Activated naive CD8-positive, alpha-beta T cell treated with anti-CD3 and anti-CD28 coated beads for 36 hours (primary cell): ENCODE data around the gene SMU1. TPM values are rescaled to one million over a fixed set of nuclear protein-coding genes. Genes with fewer than 3 reads are reported as not detected.
"Not testable (repeated sequence)": the region's sequence is repeated elsewhere in the genome, so short reads cannot be mapped to it uniquely, and the experiment has no call there.

Experiments used
- DNase-seq: peaks from one replicate; pipeline ENCODE4 v3.0.0; 2021
- H3K27ac Mint-ChIP-seq: one replicate; pipeline ENCODE4 v1.8.0; 2022; ENCODE audit warnings: mild to moderate bottlenecking, moderate library complexity, mixed read lengths
- H3K27me3 Mint-ChIP-seq: one replicate; pipeline ENCODE4 v1.8.0; 2022; ENCODE audit warnings: mild to moderate bottlenecking, mixed read lengths
- H3K36me3 Mint-ChIP-seq: one replicate; pipeline ENCODE4 v1.8.0; 2021; ENCODE audit warnings: mild to moderate bottlenecking, mixed read lengths
- H3K4me1 Mint-ChIP-seq: one replicate; pipeline ENCODE4 v1.8.0; 2021; ENCODE audit warnings: mixed read lengths
- H3K4me3 Mint-ChIP-seq: one replicate; pipeline ENCODE4 v1.8.0; 2022; ENCODE audit warnings: mild to moderate bottlenecking, moderate library complexity, mixed read lengths
- H3K9me3 Mint-ChIP-seq: one replicate; pipeline ENCODE4 v1.8.0; 2022; ENCODE audit warnings: mixed read lengths
- total RNA-seq, 2 experiments: library from RNA; stranded (reverse); gene quantifications; one replicate each; pipeline ENCODE4 v1.2.3, GENCODE V29; 2021

SMU1 gene
- total RNA-seq, 2 experiments from 2014 or later = 27.0 to 28.9 TPM

- Mint-ChIP-seq H3K4me1 (peaks cover 7% of the 10 kb centered on the region), H3K9me3 (peaks cover 2% of the 10 kb centered on the region), H3K36me3 (peaks cover 1% of the 10 kb centered on the region), H3K27ac (peak overlapping the region; percentile 22), H3K27me3 (no peaks in the 10 kb centered on the region), H3K4me3 (no peak overlapping the region)
- DNase-seq = no peak
These were observed 16.2 kb upstream of the SMU1 start for GRCh38 chr9:33092634-33093033.

- not testable (repeated sequence) for H3K9me3 Mint-ChIP-seq, H3K27me3 Mint-ChIP-seq, DNase-seq, H3K36me3 Mint-ChIP-seq, H3K27ac Mint-ChIP-seq, H3K4me1 Mint-ChIP-seq, H3K4me3 Mint-ChIP-seq
These were observed 9.2 kb upstream of the SMU1 start for GRCh38 chr9:33085672-33086071.

GRCh38 chr9:33082538-33083326, 6.3 kb upstream of the SMU1 start:
- DNase-seq = peak; percentile 9
- Mint-ChIP-seq H3K27me3 (no peaks in the 10 kb centered on the region), H3K4me1 (peaks cover 8% of the 10 kb centered on the region), H3K9me3 (no peaks in the 10 kb centered on the region), H3K27ac (peak overlapping the region; percentile 69), H3K4me3 (peak overlapping the region; percentile 39), H3K36me3 (no peaks in the 10 kb centered on the region)

DNA sequence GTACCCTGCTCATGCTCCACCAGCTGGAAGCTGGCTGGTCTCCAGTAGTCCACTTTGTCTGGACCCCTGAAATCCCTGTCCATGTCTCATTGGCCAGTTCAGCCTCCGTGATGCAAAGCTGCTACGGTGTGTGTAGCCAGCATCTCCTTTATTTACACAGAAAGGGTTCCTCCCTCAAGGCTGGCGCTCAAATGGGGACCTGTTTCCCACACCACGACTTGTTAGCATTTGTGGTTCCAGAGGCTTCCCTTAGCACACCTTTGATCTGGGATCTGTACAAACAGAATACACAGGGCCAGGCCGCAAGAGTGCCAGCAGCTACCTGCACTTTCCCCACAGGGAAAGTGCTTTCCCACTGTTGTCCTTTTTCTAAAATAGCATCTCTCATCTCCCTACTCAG, 5.7 kb upstream of the SMU1 start:
- Mint-ChIP-seq H3K27me3 (no peaks in the 10 kb centered on the region), H3K9me3 (no peaks in the 10 kb centered on the region), H3K4me1 (peaks cover 10% of the 10 kb centered on the region), H3K27ac (peak overlapping the region; percentile 69), H3K36me3 (no peaks in the 10 kb centered on the region), H3K4me3 (peak overlapping the region; percentile 39)
- no peak for DNase-seq

DNA sequence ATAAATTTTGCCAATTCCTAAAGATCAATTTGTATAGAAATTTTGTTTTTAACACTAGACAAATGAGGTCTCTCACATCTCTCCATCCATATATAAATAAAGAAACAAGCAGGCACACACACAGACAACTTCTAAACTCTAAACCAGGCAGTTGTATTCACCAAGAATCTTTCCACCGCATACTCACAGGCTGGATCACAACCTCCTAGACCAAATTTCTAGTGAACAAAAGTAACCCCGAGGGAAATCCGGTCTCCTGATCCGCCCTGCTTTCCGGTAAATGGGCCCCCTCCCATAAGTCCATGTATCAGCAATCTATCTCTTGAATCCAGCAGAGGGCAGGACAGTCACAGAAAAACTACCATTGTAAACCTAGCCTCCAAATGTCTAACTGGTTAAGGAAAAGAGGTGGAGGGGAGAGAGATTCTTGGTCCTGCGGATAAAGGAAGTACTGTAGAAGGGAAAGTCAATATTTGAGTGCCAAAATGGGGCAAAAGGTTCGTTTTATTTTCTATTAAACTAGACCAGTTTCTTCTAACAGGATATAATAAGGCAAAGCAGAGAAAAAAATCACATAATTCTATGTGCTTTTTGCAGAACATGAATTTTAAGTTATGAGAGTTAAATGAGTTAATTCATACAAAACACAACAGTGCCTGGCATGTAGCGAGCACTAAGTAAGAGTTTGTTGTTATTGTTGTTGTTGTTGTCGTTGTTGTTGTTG, 4.8 kb upstream of the SMU1 start:
- H3K4me1 Mint-ChIP-seq = peaks cover 13% of the 10 kb centered on the region
- H3K9me3 Mint-ChIP-seq = no peaks in the 10 kb centered on the region
- no peaks in the 10 kb centered on the region for H3K27me3 Mint-ChIP-seq
- peaks cover 2% of the 10 kb centered on the region for H3K36me3 Mint-ChIP-seq
- H3K4me3 Mint-ChIP-seq = no peak overlapping the region
- peak; percentile 52 for DNase-seq
- no peak overlapping the region for H3K27ac Mint-ChIP-seq

DNA sequence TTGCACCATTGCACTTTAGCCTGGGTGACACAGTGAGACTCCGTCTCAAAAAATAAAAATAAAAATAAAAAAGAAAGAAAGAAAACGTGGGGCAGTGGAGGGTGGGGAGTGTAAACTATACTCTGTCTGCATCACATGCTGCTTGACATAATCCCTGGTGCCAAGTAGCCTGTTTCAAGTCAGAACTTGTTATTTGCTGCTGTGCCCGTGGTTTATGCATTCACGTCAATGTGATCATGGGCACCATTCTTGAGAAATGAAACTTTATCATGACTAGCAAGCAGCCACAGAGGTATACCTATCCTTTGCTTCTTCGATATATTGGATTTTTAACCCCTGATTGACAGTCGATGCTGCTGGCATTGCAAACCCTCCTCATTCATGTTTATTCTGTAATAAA, 4.1 kb upstream of the SMU1 start:
- Mint-ChIP-seq H3K27me3 (no peaks in the 10 kb centered on the region), H3K9me3 (no peaks in the 10 kb centered on the region), H3K4me3 (no peak overlapping the region), H3K4me1 (peaks cover 17% of the 10 kb centered on the region), H3K27ac (no peak overlapping the region), H3K36me3 (peaks cover 2% of the 10 kb centered on the region)
- no peak for DNase-seq

- H3K36me3 Mint-ChIP-seq = peaks cover 22% of the 10 kb centered on the region
- DNase-seq = no peak
- H3K27me3 Mint-ChIP-seq = no peaks in the 10 kb centered on the region
- no peak overlapping the region for H3K27ac Mint-ChIP-seq
- no peak overlapping the region for H3K4me3 Mint-ChIP-seq
- peaks cover 32% of the 10 kb centered on the region for H3K4me1 Mint-ChIP-seq
- no peaks in the 10 kb centered on the region for H3K9me3 Mint-ChIP-seq
These were observed 7.5 kb downstream of the SMU1 start for GRCh38 chr9:33068991-33069390.

DNA sequence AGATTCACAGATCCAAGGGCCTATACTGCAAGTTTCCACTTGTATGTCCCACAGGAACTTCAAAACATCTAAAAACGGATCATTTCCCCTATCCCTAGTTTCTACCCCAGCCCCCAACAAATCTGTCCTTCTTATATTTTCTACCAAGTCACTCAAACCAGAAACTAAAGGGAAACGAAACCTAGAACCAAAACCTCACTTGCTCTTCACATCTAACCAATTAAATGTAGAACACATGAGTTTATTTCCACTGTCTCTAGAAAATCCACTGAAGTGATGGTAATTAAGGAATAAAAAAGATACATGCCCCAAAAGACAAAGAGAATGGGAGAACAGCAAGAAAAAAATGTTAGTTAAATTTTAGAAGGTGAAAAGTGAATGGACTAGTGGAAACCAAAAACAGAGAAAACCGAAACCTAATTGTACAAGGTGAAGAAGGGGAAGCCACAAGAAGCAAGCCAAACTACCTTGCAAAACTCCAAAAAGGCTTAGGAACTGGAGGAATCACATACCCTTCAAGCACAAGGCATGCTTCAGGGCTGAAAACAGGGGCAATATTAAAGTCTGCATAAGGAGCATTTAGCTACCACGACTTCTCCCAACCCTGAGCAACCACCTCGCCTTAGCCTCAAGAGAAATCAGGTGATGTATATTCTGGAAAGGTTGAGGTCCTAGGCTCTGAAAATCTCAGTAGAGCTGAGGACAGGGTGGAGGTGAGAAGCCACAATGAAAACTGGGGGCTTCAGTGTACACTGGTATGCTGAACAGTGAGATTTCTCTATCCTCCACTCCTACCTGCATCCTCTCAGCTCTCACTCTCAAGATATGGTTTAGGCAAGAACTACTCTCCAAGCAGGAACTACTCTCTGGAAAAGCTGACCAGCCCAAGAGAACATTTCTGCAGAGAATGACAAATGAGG, 11.1 kb downstream of the SMU1 start:
- Mint-ChIP-seq H3K4me1 (peaks cover 19% of the 10 kb centered on the region), H3K27me3 (no peaks in the 10 kb centered on the region), H3K9me3 (no peaks in the 10 kb centered on the region), H3K36me3 (peaks cover 11% of the 10 kb centered on the region), H3K27ac (peak overlapping the region; percentile 52), H3K4me3 (no peak overlapping the region)
- DNase-seq = no peak

DNA sequence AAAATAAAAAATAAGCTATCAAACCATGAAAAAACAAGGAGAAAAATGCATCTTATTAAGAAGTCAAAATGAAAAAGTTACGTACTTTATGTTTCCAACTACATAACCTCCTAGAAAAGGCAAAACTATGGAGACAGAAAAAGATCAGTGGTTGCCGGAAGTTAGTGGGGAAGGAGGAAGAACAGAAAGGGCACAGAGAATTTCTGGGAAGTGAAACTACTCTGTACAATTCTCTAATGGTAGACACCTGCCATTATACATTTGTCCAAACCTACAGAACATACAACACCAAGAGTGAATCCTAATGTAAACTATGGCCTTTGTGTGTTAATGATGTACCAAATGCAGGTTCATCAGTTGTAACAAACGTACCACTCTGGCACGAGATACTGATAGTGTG, 25.3 kb downstream of the SMU1 start:
- no peak for DNase-seq
- no peak overlapping the region for H3K4me3 Mint-ChIP-seq
- no peaks in the 10 kb centered on the region for H3K27me3 Mint-ChIP-seq
- H3K36me3 Mint-ChIP-seq = peaks cover 21% of the 10 kb centered on the region
- H3K27ac Mint-ChIP-seq = no peak overlapping the region
- H3K4me1 Mint-ChIP-seq = peaks cover 6% of the 10 kb centered on the region
- H3K9me3 Mint-ChIP-seq = no peaks in the 10 kb centered on the region

DNA sequence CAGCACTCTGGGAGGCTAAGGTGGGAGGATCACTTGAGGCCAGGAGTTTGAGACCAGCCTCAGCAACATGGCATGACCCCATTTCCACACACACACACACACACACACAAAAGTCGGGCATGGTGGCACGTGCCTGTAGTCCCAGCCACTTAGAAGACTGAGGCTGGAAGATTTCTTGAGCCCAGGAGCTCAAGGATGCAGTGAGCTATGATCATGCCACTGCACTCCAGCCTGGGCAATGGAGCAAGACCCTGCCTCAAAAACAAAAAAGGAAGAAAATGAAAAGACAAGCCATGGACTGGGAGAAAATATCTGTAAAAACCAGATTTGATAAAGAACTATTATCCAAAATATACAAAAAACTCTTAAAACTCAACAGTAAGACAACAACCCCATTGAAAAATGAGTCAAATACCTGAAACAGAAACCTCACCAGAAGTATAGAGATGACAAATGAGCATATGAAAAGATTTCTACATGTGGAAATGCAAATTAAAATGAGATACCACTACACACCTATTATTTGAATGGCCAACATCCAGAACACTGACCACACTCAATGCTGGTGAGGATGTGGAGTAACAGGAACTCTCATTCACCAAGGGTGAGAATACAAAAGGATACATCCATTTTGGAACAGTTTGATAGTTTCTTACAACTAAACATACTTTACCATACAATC, 26.7 kb downstream of the SMU1 start:
- Mint-ChIP-seq H3K27me3 (no peaks in the 10 kb centered on the region), H3K9me3 (no peaks in the 10 kb centered on the region)

DNA sequence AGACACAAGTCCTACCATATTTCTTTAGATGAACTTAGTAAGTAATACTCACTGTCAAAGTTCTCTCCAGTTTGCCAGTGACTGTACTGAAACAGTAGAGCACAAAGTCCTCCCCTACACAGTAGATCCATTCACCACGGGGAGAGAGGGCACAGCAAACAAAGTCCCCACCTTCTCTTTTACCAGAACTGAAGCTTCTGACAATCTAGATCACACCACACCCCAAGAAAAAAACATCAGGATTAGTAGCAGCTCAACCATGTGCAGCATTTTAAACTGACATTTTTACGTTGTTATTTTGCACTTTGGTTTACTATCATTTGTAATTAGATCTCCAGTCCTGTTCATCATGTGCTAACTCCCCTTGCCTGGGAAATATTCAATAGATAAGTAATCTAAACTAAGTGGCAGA, 28.4 kb downstream of the SMU1 start:
- no peaks in the 10 kb centered on the region for H3K27me3 Mint-ChIP-seq
- no peak for DNase-seq
- no peaks in the 10 kb centered on the region for H3K9me3 Mint-ChIP-seq
- H3K36me3 Mint-ChIP-seq = peaks cover 29% of the 10 kb centered on the region
- H3K27ac Mint-ChIP-seq = no peak overlapping the region
- no peak overlapping the region for H3K4me3 Mint-ChIP-seq
- peaks cover 19% of the 10 kb centered on the region for H3K4me1 Mint-ChIP-seq

More for the DNA sequence above, 26.7 kb downstream of the SMU1 start:
- DNase-seq = no peak
- H3K4me1 Mint-ChIP-seq = peaks cover 8% of the 10 kb centered on the region
- peak overlapping the region; percentile 10 for H3K27ac Mint-ChIP-seq
- peaks cover 29% of the 10 kb centered on the region for H3K36me3 Mint-ChIP-seq
- H3K4me3 Mint-ChIP-seq = no peak overlapping the region

GRCh38 chr9:33046061-33046460, 30.4 kb downstream of the SMU1 start:
- Mint-ChIP-seq H3K27ac (no peak overlapping the region), H3K9me3 (no peaks in the 10 kb centered on the region), H3K4me3 (no peak overlapping the region), H3K36me3 (peaks cover 25% of the 10 kb centered on the region), H3K27me3 (no peaks in the 10 kb centered on the region), H3K4me1 (peaks cover 19% of the 10 kb centered on the region)
- DNase-seq = no peak

DNA sequence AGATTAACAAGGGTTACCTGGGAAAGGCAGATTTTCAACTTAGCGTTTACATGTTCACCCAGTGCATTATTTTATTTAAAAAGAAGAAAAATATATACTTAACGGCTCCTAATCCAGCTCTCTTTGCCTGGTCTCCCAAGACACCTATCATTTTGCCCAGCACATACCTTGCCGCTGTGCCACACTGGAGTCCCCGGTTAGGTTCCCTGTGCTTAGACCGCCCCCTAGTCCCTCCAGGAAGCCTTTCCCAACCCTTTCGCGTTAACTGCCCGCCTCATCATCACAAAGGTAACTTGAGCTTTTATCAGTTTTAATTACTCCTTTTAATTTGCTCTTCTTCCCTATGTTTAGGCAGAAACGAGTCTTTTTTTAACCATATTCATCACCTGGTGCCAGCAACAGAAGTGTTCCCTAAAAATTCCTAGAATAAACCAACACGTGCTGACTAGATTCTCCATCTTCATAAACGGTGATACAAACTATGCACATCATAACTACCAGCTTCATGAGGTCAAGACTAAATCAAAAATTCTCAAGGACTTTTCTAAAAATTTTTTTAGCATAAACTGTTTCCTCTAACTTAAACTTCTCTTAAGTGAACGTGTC, 31.7 kb downstream of the SMU1 start:
- H3K27ac Mint-ChIP-seq = no peak overlapping the region
- H3K36me3 Mint-ChIP-seq = peaks cover 21% of the 10 kb centered on the region
- no peak for DNase-seq
- H3K4me3 Mint-ChIP-seq = peak overlapping the region; percentile 79
- H3K4me1 Mint-ChIP-seq = peaks cover 14% of the 10 kb centered on the region
- no peaks in the 10 kb centered on the region for H3K27me3 Mint-ChIP-seq
- no peaks in the 10 kb centered on the region for H3K9me3 Mint-ChIP-seq

- peaks cover 16% of the 10 kb centered on the region for H3K36me3 Mint-ChIP-seq
- DNase-seq = peak; percentile 75
- H3K9me3 Mint-ChIP-seq = no peaks in the 10 kb centered on the region
- H3K27ac Mint-ChIP-seq = peak overlapping the region; percentile 48
- H3K4me1 Mint-ChIP-seq = peaks cover 13% of the 10 kb centered on the region
- peak overlapping the region; percentile 79 for H3K4me3 Mint-ChIP-seq
- no peaks in the 10 kb centered on the region for H3K27me3 Mint-ChIP-seq
These were observed 32.3 kb downstream of the SMU1 start for GRCh38 chr9:33044162-33044673.
